ENCODE measurements around the gene MATCAP1.

Gene MATCAP1

GRCh38 chr16:67208154-67208896 lies 24.6 kb upstream of the MATCAP1 start:
- no peak for DNase-seq (ENCODE audit: low spot score)

GRCh38 chr16:67207249-67208091 lies 23.7 kb upstream of the MATCAP1 start:
- no peak for DNase-seq (ENCODE audit: low spot score)

- DNase-seq (ENCODE audit: low spot score), result no peak
Measured at GRCh38 chr16:67206838-67207248, 23.1 kb upstream of the MATCAP1 start.

DNA sequence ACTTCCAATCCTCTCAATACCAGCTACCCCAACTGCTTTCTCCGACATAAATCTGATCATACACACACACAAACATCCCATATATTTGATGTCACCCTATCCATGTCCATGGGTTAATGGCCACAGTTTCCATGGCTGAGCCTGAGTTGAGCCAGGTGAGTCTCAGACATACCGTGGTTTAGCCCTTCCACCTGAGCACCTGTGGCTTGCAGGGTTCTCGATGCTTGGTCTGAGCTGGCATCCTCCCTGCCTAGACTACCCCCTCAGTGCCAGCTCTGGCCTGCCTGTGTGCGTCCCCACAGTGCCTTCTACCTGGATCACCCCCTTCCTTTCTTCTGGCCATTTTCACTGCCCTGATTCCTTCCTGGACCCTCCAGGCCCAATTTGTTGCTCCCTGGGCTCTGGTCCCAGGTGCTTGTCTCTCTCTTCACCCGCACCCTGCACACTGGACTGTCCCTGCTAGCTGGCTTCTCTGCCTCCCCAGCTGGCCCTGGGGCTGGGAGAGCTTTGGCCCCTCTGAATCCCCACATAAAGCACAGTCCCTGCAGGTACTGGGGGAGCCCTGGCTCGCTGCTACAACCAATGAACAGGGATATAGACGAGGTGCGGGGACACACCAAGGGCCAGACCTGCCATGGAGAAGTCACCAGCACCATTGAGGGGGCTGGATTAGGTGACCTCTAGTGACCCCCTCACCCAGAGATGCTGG lies 22.5 kb upstream of the MATCAP1 start:
- DNase-seq (ENCODE audit: low spot score), result no peak

DNA sequence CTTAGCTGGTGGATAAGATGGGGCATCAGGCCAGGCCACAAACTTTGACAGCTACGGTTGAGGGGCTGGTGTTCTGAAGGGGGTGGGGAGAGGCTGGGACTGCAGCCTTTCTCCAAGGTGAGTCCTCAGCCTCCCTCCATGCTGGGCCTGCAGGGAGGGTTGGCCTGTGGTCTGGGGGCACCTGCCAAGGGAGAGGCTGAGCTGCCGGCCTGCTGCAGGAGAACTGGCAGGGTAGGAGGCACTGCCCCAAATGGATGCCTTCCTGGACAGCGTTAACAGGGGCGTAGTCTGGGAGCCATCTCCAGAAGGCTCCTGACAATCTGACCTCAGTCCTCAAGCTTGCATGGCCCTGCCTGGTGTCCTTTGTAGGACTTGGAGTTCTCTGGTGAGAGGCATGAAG lies 20.3 kb upstream of the MATCAP1 start:
- DNase-seq (ENCODE audit: low spot score), result no peak

- no peak for DNase-seq (ENCODE audit: low spot score)
Measured at GRCh38 chr16:67202956-67203493, 19.3 kb upstream of the MATCAP1 start.

DNA sequence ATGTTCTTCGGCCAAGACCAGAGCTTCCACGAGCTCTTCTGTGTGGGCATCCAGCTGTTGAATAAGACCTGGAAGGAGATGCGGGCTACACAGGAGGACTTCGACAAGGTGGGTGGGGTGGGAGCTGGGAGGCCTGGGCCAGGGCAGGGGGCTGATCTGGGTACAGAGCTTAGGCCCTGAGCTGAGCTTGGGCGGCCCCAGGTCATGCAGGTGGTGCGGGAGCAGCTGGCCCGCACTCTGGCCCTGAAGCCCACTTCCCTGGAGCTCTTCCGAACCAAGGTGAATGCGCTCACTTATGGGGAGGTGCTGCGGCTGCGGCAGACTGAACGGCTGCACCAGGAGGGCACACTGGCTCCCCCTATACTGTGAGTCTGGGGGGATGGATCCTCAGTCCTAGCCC lies 18.7 kb upstream of the MATCAP1 start:
- no peak for DNase-seq (ENCODE audit: low spot score)

- DNase-seq (ENCODE audit: low spot score), result no peak
Measured at GRCh38 chr16:67201411-67202345, 17.9 kb upstream of the MATCAP1 start.

- DNase-seq (ENCODE audit: low spot score), result no peak
Measured at GRCh38 chr16:67200491-67200890, 16.7 kb upstream of the MATCAP1 start.

DNA sequence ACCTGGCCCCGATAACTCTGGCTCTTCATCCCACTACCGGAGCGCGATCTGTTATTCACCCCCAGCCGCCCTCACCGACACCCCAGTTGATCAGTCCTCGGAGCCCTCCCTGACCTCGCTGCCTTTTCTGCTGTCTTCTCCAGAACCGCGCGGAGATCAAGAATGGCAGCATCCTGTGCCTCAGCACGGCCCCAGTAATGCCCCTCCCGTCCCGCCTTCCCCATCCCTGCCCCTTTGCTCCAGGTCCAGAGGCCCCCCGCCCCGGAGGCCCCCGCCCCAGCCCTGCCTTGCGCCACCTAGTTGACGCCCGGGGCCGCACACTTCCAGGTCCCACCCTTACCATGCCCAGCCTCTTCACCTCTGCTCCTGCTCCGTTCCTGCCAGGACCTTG lies 16.0 kb upstream of the MATCAP1 start:
- no peak for DNase-seq (ENCODE audit: low spot score)

DNA sequence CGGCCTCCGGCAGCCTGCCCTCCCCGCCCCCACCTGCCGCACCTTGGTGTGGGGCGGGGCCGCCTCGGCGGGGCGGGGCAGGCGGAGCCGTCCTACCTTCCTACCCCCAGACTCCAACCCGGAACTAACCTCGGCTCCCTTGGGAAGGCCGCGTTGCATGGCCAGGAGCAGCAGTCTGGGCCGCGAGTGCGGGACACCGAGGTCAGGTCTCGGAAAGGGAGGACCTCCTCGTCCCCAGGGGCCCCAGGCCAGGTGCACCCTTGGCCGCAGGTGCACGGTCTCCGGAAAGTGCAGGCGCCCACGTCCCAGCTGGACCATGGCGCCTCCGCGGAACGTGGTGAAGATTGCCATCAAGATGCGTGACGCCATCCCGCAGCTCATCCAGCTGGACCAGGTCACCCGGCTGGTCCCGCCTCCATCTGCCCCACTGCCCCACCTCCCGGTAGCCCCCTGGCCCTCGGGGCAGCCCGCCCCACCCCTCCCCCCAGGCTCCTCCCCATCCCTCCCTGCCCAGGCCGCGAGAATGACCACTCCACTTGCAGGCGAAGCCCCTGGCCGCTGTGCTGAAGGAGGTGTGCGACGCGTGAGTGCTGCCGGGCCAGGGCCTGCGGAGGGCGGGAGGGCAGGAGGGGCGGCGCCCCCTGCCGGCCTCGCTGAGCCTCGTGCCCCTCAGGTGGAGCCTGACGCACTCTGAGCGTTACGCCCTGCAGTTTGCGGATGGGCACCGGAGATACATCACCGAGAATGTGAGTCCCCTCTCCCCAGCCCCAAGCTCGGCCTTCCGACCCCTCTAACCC lies 15.4 kb upstream of the MATCAP1 start, which contains the start of gene ELMO3:
Gene ELMO3 (plus strand): TSS at position 121 of the 797 bp plus-strand sequence. CDS start 196 bp downstream, at position 317.
- DNase-seq (ENCODE audit: low spot score), result no peak

DNA sequence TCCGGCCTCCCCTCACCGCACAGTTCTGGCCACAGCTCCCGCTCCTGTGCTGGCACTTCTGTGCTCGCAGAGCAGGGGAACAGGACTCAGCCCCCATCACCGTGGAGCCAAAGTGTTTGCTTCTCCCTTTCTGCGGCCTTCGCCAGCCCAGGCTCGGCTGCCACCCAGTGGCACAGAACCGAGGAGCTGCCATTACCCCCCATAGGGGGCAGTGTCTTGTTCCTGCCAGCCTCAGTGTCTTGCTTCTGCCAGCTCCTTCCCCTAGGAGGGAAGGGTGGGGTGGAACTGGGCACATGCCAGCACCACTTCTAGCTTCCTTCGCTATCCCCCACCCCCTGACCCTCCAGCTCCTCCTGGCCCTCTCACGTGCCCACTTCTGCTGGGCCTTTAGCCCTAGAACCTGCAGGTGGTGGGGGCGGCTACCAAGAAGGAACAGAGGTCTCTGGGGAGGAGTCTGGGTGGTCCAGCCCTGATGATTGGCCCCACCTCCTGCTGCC lies 14.5 kb upstream of the MATCAP1 start:
- peak; percentile 63 for DNase-seq (ENCODE audit: low spot score)

GRCh38 chr16:67197704-67198103 lies 13.9 kb upstream of the MATCAP1 start:
- DNase-seq (ENCODE audit: low spot score), result no peak

DNA sequence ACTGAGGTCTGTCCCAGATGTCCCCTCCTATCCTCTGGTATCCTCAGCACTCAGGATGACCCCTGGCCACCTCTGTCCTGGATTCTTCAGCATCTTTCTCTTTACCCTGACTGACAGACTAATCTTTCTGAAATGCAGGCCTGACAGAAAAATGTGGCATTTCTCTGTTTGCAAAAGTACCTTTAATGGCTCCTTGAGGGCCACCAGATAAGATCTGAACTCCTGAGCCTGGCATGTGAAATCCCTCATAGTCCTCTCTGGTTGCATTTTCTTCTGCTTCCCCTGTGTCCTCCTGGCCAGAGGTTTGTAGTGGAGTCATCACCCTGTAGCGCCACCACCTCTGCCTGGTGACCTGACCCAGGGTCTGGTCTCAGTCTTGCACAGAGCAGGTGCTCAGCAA lies 13.1 kb upstream of the MATCAP1 start:
- no peak for DNase-seq (ENCODE audit: low spot score)

- DNase-seq (ENCODE audit: low spot score), result no peak
Measured at GRCh38 chr16:67195676-67196075, 11.9 kb upstream of the MATCAP1 start.

- no peak for DNase-seq (ENCODE audit: low spot score)
Measured at GRCh38 chr16:67194260-67194659, 10.5 kb upstream of the MATCAP1 start.

GRCh38 chr16:67193536-67193935 lies 9.8 kb upstream of the MATCAP1 start:
- no peak for DNase-seq (ENCODE audit: low spot score)

- DNase-seq (ENCODE audit: low spot score), result no peak
Measured at GRCh38 chr16:67192781-67193361, 9.1 kb upstream of the MATCAP1 start.

GRCh38 chr16:67191995-67192681 lies 8.4 kb upstream of the MATCAP1 start, which contains the start of gene E2F4:
Gene E2F4 (plus strand): TSS chr16:67192155. CDS start chr16:67192228, 73 bp downstream.
- peak; percentile 93 for DNase-seq (ENCODE audit: low spot score)

Measured in NAMALWA (cell line).